Nephron progenitor cell (in vitro differentiated cells): ENCODE data around the gene DPM1.

Source experiments
- DNase-seq: peaks from one replicate; pipeline ENCODE4 v3.0.0; 2021
- H3K27ac Mint-ChIP-seq: 2 replicates; pipeline ENCODE4 v1.8.0; 2021; ENCODE audit warnings: mild to moderate bottlenecking, moderate library complexity, mixed read lengths
- H3K27me3 Mint-ChIP-seq: 2 replicates; pipeline ENCODE4 v1.8.0; 2021; ENCODE audit warnings: mild to moderate bottlenecking, low read depth, mixed read lengths; ENCODE audit not compliant: poor library complexity
- H3K36me3 Mint-ChIP-seq: 2 replicates; pipeline ENCODE4 v1.8.0; 2021; ENCODE audit warnings: low read depth, mixed read lengths
- H3K4me1 Mint-ChIP-seq: 2 replicates; pipeline ENCODE4 v1.8.0; 2021; ENCODE audit warnings: mixed read lengths
- H3K4me3 Mint-ChIP-seq: 2 replicates; pipeline ENCODE4 v1.8.0; 2021; ENCODE audit warnings: mild to moderate bottlenecking, moderate library complexity, mixed read lengths
- H3K9me3 Mint-ChIP-seq: 2 replicates; pipeline ENCODE4 v1.8.0; 2021; ENCODE audit warnings: mild to moderate bottlenecking, moderate library complexity, mixed read lengths
- CTCF ChIP-seq: fragments of 200-600 bp; sonication (generic); IDR thresholded peaks from 2 replicates; pipeline ENCODE4 v1.5.0; 2021; ENCODE audit warnings: antibody characterized with exemption

The DPM1 gene

GRCh38 chr20:50885068-50885467 is 73.3 kb downstream of the DPM1 start:
- Mint-ChIP-seq H3K4me3 (no peak overlapping the region), H3K27ac (no peak overlapping the region), H3K9me3 (no peaks in the 10 kb centered on the region), H3K27me3 (peaks cover 4% of the 10 kb centered on the region), H3K4me1 (no peaks in the 10 kb centered on the region), H3K36me3 (peaks cover 47% of the 10 kb centered on the region)
- no peak for DNase-seq
- TF ChIP-seq CTCF: no peak
